Effector memory CD8-positive, alpha-beta T cell (primary cell): ENCODE data around the gene TMEM236.

Source experiments
- ATAC-seq: fragments of 150-1000 bp; cut with Tn5 transposase; replicated peaks from 2 replicates; pipeline ENCODE4 v1.10.0; 2021; ENCODE audit warnings: mild to moderate bottlenecking, moderate library complexity
- DNase-seq, 3 experiments: peaks; one replicate each; pipeline ENCODE4 v3.0.0; 2021
- H3K27ac Mint-ChIP-seq, 2 donors: one replicate each; pipeline ENCODE4 v1.8.0; 2022; ENCODE audit warnings: mild to moderate bottlenecking in 2 of 2, mixed read lengths in 2 of 2, moderate library complexity in 2 of 2
- H3K27me3 Mint-ChIP-seq, 2 donors: one replicate each; pipeline ENCODE4 v1.8.0; 2022; ENCODE audit warnings: mixed read lengths in 2 of 2
- H3K36me3 Mint-ChIP-seq: one replicate; pipeline ENCODE4 v1.8.0; 2022; ENCODE audit warnings: mild to moderate bottlenecking, moderate library complexity, mixed read lengths; ENCODE audit not compliant: insufficient read depth
- H3K4me1 Mint-ChIP-seq, 2 donors: one replicate each; pipeline ENCODE4 v1.8.0; 2022; ENCODE audit warnings: low read depth in 2 of 2, mixed read lengths in 2 of 2
- H3K4me3 Mint-ChIP-seq, 2 donors: one replicate each; pipeline ENCODE4 v1.8.0; 2022; ENCODE audit warnings: mild to moderate bottlenecking in 2 of 2, mixed read lengths in 2 of 2, moderate library complexity in 2 of 2
- H3K9me3 Mint-ChIP-seq, 2 donors: one replicate each; pipeline ENCODE4 v1.8.0; 2022; ENCODE audit warnings: mixed read lengths in 2 of 2

Gene TMEM236

GRCh38 chr10:17805330-17805729 lies 53.3 kb downstream of the TMEM236 start:
- Mint-ChIP-seq H3K27me3 (peaks cover 17 to 24% of the 10 kb centered on the region in 2 donors), H3K4me3 (no peak overlapping the region), H3K4me1 (peaks cover 0 to 6% of the 10 kb centered on the region in 2 donors), H3K27ac (no peak overlapping the region), H3K9me3 (no peaks in the 10 kb centered on the region), H3K36me3 (peaks cover 2% of the 10 kb centered on the region)
- DNase-seq = no peak
- no peak for ATAC-seq

DNA sequence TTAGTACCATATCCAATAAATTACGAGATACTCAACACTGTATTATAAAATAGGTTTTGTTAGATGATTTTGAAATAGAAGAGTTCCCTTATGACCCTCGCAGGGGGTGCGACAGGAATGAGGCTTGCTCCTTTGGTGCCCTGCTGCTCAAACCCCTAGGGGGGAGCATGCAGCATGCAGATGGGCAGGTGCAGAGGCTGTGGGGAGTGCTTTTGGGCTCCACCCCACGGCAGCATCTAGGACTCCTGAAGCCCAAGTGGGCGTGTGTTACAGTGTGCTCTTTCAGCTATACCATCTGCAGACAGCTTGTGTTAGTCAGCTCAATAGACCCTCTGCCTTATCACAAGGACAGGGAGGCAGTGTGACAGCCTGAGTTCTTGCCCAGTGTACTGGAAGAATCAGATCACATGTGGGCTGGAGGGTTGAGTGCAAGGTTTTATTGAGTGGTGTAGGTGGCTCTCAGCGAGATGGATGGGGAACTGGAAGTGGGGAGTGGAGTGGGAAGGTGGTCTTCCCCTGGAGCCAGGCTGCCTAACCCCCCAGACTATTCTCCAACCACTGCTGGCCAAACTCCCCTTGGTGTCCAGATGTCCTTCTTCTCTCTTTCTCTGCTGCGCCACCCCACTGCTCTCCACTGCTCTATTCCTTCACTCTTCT lies 54.0 kb downstream of the TMEM236 start:
- H3K9me3 Mint-ChIP-seq = no peaks in the 10 kb centered on the region
- H3K36me3 Mint-ChIP-seq = peaks cover 2% of the 10 kb centered on the region
- H3K27ac Mint-ChIP-seq = no peak overlapping the region
- no peak overlapping the region for H3K4me3 Mint-ChIP-seq
- peaks cover 0 to 6% of the 10 kb centered on the region in 2 donors for H3K4me1 Mint-ChIP-seq
- ATAC-seq (no peak), DNase-seq (no peak)
- peaks cover 19 to 31% of the 10 kb centered on the region in 2 donors for H3K27me3 Mint-ChIP-seq

GRCh38 chr10:17808971-17809841 lies 57.2 kb downstream of the TMEM236 start, which contains the start of gene MRC1:
MRC1 (plus strand) TSS chr10:17809348; CDS start chr10:17809466, 118 bp downstream.
- H3K27ac Mint-ChIP-seq = no peak within 1 kb of the TSS
- no peak for ATAC-seq
- H3K27me3 Mint-ChIP-seq = peaks cover 28 to 54% of the 10 kb centered on the region in 2 donors
- no peak for DNase-seq
- H3K4me1 Mint-ChIP-seq = peaks cover 0 to 6% of the 10 kb centered on the region in 2 donors
- no peaks in the 10 kb centered on the region for H3K36me3 Mint-ChIP-seq
- no peaks in the 10 kb centered on the region for H3K9me3 Mint-ChIP-seq
- H3K4me3 Mint-ChIP-seq = no peak within 1 kb of the TSS

DNA sequence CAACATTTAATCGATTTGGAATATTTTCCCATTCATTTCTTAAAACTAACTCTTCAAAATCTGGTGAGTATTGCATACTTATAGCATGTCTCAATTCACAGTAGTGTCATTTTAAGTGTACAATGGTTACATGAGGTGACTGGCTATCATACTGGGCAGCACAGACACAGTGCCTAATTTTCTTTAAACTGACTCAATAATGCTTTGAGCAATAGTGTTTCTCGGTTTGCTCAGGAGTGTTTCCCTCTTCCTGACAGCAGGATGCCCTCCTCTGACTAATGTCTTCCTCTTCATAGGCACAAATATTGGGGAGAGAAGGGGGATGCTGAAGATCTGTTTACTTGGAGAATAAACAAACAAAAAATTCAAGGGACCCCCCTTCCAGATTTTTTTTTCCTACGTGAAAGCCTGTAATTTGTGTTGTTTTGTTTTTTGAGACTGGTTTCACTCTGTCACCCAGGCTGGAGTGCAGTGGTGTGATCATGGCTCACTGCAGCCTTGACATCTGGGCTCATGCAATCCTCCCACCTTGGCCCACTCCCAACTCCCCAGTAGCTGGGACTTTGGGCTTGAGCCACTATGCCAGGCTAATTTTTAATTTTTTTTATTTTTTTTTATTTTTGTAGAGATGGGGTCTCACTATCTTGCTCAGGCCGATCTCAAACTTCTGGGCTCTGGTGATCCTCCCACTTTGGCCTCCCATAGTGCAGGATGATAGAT lies 59.3 kb downstream of the TMEM236 start:
- H3K27me3 Mint-ChIP-seq = peaks cover 35 to 70% of the 10 kb centered on the region in 2 donors

DNA sequence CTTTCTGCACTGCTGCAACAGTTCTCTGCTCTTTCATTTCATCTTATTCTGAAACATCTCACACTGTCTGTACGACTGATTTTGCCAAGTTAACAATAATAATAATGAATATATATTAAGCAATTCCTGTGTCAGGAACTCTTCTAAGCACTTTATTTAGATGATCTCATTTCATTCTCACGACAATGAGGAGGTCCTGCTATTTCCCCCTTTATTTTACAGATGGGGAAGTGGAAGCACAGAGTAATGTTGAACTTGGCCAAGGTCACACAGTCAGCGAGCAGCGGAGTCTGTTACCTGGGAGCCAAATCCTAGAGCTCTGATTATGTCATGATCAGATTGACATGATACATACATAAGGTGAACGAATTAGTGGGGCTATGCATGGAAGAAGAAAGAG lies 63.0 kb downstream of the TMEM236 start:
- no peaks in the 10 kb centered on the region for H3K36me3 Mint-ChIP-seq
- ATAC-seq (no peak), DNase-seq (no peak)
- no peak overlapping the region for H3K27ac Mint-ChIP-seq
- peaks cover 0 to under 1% of the 10 kb centered on the region in 2 donors for H3K4me1 Mint-ChIP-seq
- H3K27me3 Mint-ChIP-seq = peaks cover 41 to 50% of the 10 kb centered on the region in 2 donors
- no peak overlapping the region for H3K4me3 Mint-ChIP-seq
- no peaks in the 10 kb centered on the region for H3K9me3 Mint-ChIP-seq

More for the DNA sequence above, 59.3 kb downstream of the TMEM236 start:
- Mint-ChIP-seq H3K27ac (no peak overlapping the region), H3K9me3 (no peaks in the 10 kb centered on the region), H3K36me3 (no peaks in the 10 kb centered on the region), H3K4me1 (peaks cover 0 to 6% of the 10 kb centered on the region in 2 donors), H3K4me3 (no peak overlapping the region)
- ATAC-seq (no peak), DNase-seq (no peak)

- ATAC-seq = no peak
- Mint-ChIP-seq H3K27me3 (peaks cover 38 to 41% of the 10 kb centered on the region in 2 donors), H3K27ac (no peak overlapping the region), H3K4me1 (no peaks in the 10 kb centered on the region), H3K9me3 (no peaks in the 10 kb centered on the region), H3K4me3 (no peak overlapping the region), H3K36me3 (no peaks in the 10 kb centered on the region)
- DNase-seq = no peak
These were observed 64.2 kb downstream of the TMEM236 start for GRCh38 chr10:17816199-17816598.

GRCh38 chr10:17817316-17817715 lies 65.3 kb downstream of the TMEM236 start:
- Mint-ChIP-seq H3K36me3 (no peaks in the 10 kb centered on the region), H3K9me3 (no peaks in the 10 kb centered on the region), H3K4me1 (no peaks in the 10 kb centered on the region), H3K27ac (no peak overlapping the region), H3K4me3 (no peak overlapping the region), H3K27me3 (peaks cover 27 to 34% of the 10 kb centered on the region in 2 donors)
- no peak for DNase-seq
- ATAC-seq = no peak

- H3K36me3 Mint-ChIP-seq = no peaks in the 10 kb centered on the region
- no peaks in the 10 kb centered on the region for H3K9me3 Mint-ChIP-seq
- H3K4me1 Mint-ChIP-seq = no peaks in the 10 kb centered on the region
- H3K4me3 Mint-ChIP-seq = no peak overlapping the region
- DNase-seq (no peak), ATAC-seq (no peak)
- peaks cover 24 to 39% of the 10 kb centered on the region in 2 donors for H3K27me3 Mint-ChIP-seq
- no peak overlapping the region for H3K27ac Mint-ChIP-seq
These were observed 65.8 kb downstream of the TMEM236 start for GRCh38 chr10:17817790-17818189.

DNA sequence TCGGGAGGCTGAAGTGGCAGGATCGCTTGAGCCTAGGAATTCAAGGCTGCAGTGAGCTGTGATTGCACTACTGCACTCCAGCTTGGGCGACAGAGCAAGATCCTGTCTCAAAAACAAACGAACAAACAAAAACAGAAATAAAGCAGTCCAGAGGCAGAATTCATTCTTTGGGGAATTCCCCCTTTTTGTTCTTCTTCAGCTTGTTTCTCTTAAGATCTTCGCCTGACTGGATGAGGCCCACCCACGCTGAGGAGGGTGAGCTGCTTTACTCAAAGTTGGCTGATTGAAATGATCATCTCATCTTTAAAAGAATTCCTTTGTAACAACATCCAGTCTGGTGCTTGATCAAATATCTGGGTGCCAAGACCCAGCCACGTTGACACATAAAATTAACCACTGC lies 67.8 kb downstream of the TMEM236 start:
- Mint-ChIP-seq H3K27me3 (peaks cover 25 to 50% of the 10 kb centered on the region in 2 donors), H3K4me3 (no peak overlapping the region), H3K9me3 (no peaks in the 10 kb centered on the region), H3K36me3 (no peaks in the 10 kb centered on the region), H3K27ac (no peak overlapping the region), H3K4me1 (no peaks in the 10 kb centered on the region)
- DNase-seq (no peak), ATAC-seq (no peak)

- Mint-ChIP-seq H3K9me3 (no peaks in the 10 kb centered on the region), H3K27me3 (peaks cover 21 to 50% of the 10 kb centered on the region in 2 donors), H3K36me3 (no peaks in the 10 kb centered on the region), H3K27ac (no peak overlapping the region), H3K4me3 (no peak overlapping the region), H3K4me1 (no peaks in the 10 kb centered on the region)
- DNase-seq (no peak), ATAC-seq (no peak)
These were observed 68.9 kb downstream of the TMEM236 start for GRCh38 chr10:17820943-17821342.

DNA sequence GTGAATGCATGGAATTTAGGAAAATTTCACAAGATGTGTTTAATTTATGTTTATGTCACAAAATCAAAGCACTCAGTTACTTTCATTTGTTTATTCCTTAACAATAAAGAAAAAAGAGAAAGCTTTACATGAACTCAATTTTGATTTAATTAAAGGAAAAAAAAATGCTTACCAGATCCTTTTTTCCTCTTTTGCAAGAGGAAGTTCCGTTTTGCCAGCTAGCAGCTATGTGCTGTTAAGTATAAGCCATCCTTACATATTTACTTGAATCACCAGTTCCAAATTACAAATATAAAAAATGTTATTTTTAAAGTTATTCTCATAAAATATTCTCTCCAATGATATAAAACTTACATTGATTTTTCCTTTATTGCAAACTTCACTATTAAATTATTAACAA lies 69.9 kb downstream of the TMEM236 start:
- H3K4me1 Mint-ChIP-seq = no peaks in the 10 kb centered on the region
- H3K9me3 Mint-ChIP-seq = no peaks in the 10 kb centered on the region
- H3K27me3 Mint-ChIP-seq = peaks cover 18 to 54% of the 10 kb centered on the region in 2 donors
- H3K27ac Mint-ChIP-seq = no peak overlapping the region
- DNase-seq (no peak), ATAC-seq (no peak)
- no peak overlapping the region for H3K4me3 Mint-ChIP-seq
- no peaks in the 10 kb centered on the region for H3K36me3 Mint-ChIP-seq

DNA sequence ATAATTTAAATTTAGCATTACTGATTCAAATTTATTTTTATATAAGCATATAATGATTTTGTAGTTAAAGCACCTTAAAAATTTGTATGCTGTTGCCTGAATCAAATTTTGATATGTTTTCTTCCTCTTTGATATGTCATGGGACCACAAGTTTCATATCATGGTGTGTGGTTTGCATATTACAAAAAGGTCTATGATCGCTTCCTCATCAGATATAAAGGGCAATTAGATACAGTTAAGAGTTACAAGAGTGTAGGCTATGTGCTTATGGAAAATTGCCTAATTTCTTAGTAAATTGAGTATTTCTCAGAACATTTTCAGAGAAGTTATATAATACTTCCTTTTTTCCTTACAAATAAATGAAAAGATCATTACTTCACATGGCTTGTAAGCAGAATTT lies 79.3 kb downstream of the TMEM236 start:
- Mint-ChIP-seq H3K36me3 (no peaks in the 10 kb centered on the region), H3K27ac (no peak overlapping the region), H3K9me3 (no peaks in the 10 kb centered on the region), H3K4me1 (no peaks in the 10 kb centered on the region), H3K4me3 (no peak overlapping the region), H3K27me3 (peaks cover 36 to 39% of the 10 kb centered on the region in 2 donors)
- no peak for DNase-seq
- ATAC-seq = no peak

- DNase-seq = no peak
- Mint-ChIP-seq H3K27ac (no peak overlapping the region), H3K27me3 (peaks cover 38 to 44% of the 10 kb centered on the region in 2 donors), H3K36me3 (no peaks in the 10 kb centered on the region), H3K4me3 (no peak overlapping the region), H3K4me1 (no peaks in the 10 kb centered on the region), H3K9me3 (no peaks in the 10 kb centered on the region)
- ATAC-seq = no peak
These were observed 79.9 kb downstream of the TMEM236 start for GRCh38 chr10:17831896-17832295.
